ENCODE results near the gene CNTNAP2. TPM values are rescaled to one million over a fixed set of nuclear protein-coding genes. Genes with fewer than 3 reads are reported as not detected.

Gene CNTNAP2
- total and polyA plus RNA-seq, 2 of the 4 experiments (the other 2 are of a cell fraction) = not detected

DNA sequence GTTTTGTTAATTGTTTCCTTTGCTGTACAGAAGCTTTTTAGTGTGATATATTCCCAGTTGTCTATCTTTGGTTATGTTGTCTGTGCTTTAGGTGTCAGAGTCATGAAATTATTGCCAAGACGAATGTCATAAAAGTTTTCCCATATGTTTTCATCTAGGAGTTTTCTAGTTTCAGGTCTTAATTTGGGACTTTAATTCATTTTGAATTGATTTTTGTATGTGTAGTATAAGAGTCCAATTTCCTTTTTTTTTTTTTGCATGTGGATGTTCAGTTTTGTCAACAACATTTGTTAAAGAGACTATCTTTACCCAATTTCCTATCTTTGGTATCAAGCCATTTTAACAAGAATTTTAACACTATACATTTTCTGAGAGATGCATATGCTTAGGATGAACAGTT, 432.2 kb downstream of the CNTNAP2 start:
- H2AK5ac ChIP-seq (ENCODE audit: low read depth, low read length) = no peak overlapping the region
- CTCF ChIA-PET = no interaction called here
- H2BK20ac ChIP-seq (ENCODE audit: low read depth, low read length) = no peak overlapping the region
- intact Hi-C loops (cut with micrococcal nuclease) = no loop called here
- H3K56ac ChIP-seq (ENCODE audit: extremely low read depth, insufficient read depth, low read length) = no peak overlapping the region
- no peak overlapping the region for H2BK5ac ChIP-seq (ENCODE audit: low read depth, low read length, poor library complexity, severe bottlenecking)
- no peak overlapping the region for H2AK9ac ChIP-seq (replicated peaks; ENCODE audit: low read depth, low read length, poor library complexity)
- H2BK15ac ChIP-seq (ENCODE audit: low read depth, low read length) = no peak overlapping the region
- no peak overlapping the region for H4K8ac ChIP-seq (ENCODE audit: low read depth in 2 of 2, low read length in 2 of 2)
- ATAC-seq (ENCODE audit: low read depth) (no peak), DNase-seq (no peak)
- POLR2A ChIA-PET (ENCODE audit: unreplicated experiment) = no interaction called here
- 0 out of 2 replicates have a peak, but pooled peaks cover 4% of the 10 kb centered on the region for H3K9me3 ChIP-seq (ENCODE audit: control insufficient read depth, insufficient read depth, low read length)
- no peak for TF ChIP-seq MXI1 (IDR thresholded peaks at IDR 0.05; ENCODE audit: borderline replicate concordance, low read depth, low read length)
- no peak for TF ChIP-seq BHLHE40 (IDR thresholded peaks at IDR 0.05; ENCODE audit: low read depth, low read length)
- no peak for TF ChIP-seq CHD1 (IDR thresholded peaks at IDR 0.05; ENCODE audit: low read depth, low read length)
- TF ChIP-seq CTCF (conservative IDR thresholded peaks at IDR 0.05; ENCODE audit: low read depth, low read length) = no peak
- TF ChIP-seq USF2 (IDR thresholded peaks at IDR 0.05; ENCODE audit: low read depth, low read length) = no peak
- TF ChIP-seq, protein P1, sequence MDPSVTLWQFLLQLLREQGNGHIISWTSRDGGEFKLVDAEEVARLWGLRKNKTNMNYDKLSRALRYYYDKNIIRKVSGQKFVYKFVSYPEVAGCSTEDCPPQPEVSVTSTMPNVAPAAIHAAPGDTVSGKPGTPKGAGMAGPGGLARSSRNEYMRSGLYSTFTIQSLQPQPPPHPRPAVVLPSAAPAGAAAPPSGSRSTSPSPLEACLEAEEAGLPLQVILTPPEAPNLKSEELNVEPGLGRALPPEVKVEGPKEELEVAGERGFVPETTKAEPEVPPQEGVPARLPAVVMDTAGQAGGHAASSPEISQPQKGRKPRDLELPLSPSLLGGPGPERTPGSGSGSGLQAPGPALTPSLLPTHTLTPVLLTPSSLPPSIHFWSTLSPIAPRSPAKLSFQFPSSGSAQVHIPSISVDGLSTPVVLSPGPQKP (IDR thresholded peaks at IDR 0.05; ENCODE audit: borderline replicate concordance, low read depth, low read length) = no peak
- no peak for TF ChIP-seq NFE2L2 (IDR thresholded peaks at IDR 0.05; ENCODE audit: low read depth, low read length)
- no peak for TF ChIP-seq POLR2A (IDR thresholded peaks at IDR 0.05; ENCODE audit: low read depth, low read length)
- TF ChIP-seq MAZ (IDR thresholded peaks at IDR 0.05; ENCODE audit: borderline replicate concordance, low read depth, low read length) = no peak
- TF ChIP-seq CEBPB (IDR thresholded peaks at IDR 0.05; ENCODE audit: low read depth, low read length) = no peak
- no peak for TF ChIP-seq MAFK (IDR thresholded peaks at IDR 0.05; ENCODE audit: low read depth, low read length)
- no peak for TF ChIP-seq FOS (IDR thresholded peaks at IDR 0.05; ENCODE audit: low read depth, low read length)
- no peak for TF ChIP-seq RAD21 (IDR thresholded peaks at IDR 0.05; ENCODE audit: low read length)
- TF ChIP-seq RFX5 (IDR thresholded peaks at IDR 0.05; ENCODE audit: low read depth, low read length) = no peak
- TF ChIP-seq RCOR1 (IDR thresholded peaks at IDR 0.05; ENCODE audit: insufficient replicate concordance, low read length) = no peak
- TF ChIP-seq SMC3 (IDR thresholded peaks at IDR 0.05; ENCODE audit: low read depth, low read length) = no peak
- in situ Hi-C loops (cut with MboI; ENCODE audit: low sequenced_read_pairs) = no loop called here
- no peak overlapping the region for H3K9ac ChIP-seq (ENCODE audit: low read depth, low read length)
- H3K4me3 ChIP-seq (ENCODE audit: insufficient read depth, low read depth, low read length) = no peak overlapping the region
- dilution Hi-C loops (cut with HindIII; ENCODE audit: low sequenced_read_pairs, unreplicated experiment) = no loop called here
- no peak overlapping the region for H3K14ac ChIP-seq (replicated peaks; ENCODE audit: low read depth, low read length)
- H3K79me1 ChIP-seq (ENCODE audit: low read depth in 1 of 2, low read length in 2 of 2) = no peaks in the 10 kb centered on the region
- no peak overlapping the region for H2AFZ ChIP-seq (replicated peaks; ENCODE audit: low read length, poor library complexity)
- H4K5ac ChIP-seq (ENCODE audit: low read depth, low read length) = no peak overlapping the region
- no peak overlapping the region for H3K23ac ChIP-seq (ENCODE audit: low read depth, low read length)
- H3K4ac ChIP-seq (ENCODE audit: low read depth, low read length) = no peak overlapping the region
- no CpG with 5 or more reads among the region's 1 CpG for WGBS, 2 experiments (ENCODE audit: extremely low coverage in 2 of 2, insufficient read length in 1 of 2)
- H3K4me2 ChIP-seq (ENCODE audit: low read depth, low read length) = no peak overlapping the region
- no peaks in the 10 kb centered on the region for H3K27me3 ChIP-seq (ENCODE audit: control insufficient read depth, insufficient read depth, low read length)
- H3K4me1 ChIP-seq (ENCODE audit: control insufficient read depth, insufficient read depth, low read length) = no peaks in the 10 kb centered on the region
- no peak overlapping the region for H2BK120ac ChIP-seq (ENCODE audit: low read depth, low read length)
- H3K27ac ChIP-seq (ENCODE audit: insufficient read depth, low read length) = no peak overlapping the region
- H3K9me1 ChIP-seq (ENCODE audit: insufficient read depth, low read length) = no peaks in the 10 kb centered on the region
- H3K18ac ChIP-seq (ENCODE audit: low read depth, low read length) = no peak overlapping the region
- BruUV-seq (replicated peaks) = no TSS peak
- H4K91ac ChIP-seq (ENCODE audit: insufficient read depth, low read depth, low read length) = no peak overlapping the region
- no peaks in the 10 kb centered on the region for H4K20me1 ChIP-seq (ENCODE audit: insufficient read depth, low read length)
- no peaks in the 10 kb centered on the region for H3K36me3 ChIP-seq (ENCODE audit: control insufficient read depth, insufficient read depth, low read length)
